NCI-H345 treated with DMSO at 0.1 percent for 48 hours (cell line): ENCODE results near the gene RRM1.
A peak's percentile ranks its signal among the peaks of the same experiment; 100 is the strongest.
"Not testable (repeated sequence)": the region's sequence is repeated elsewhere in the genome, so short reads cannot be mapped to it uniquely, and the experiment has no call there.

ENCODE experiments used
- DNase-seq: peaks from one replicate; lab custom pipeline; 2025; ENCODE audit not compliant: unreplicated experiment; lab: John Stamatoyannopoulos, UW

The RRM1 gene

GRCh38 chr11:4094348-4095291, at the start of gene RRM1:
Gene RRM1, plus strand, starts transcription at chr11:4094799. Its CDS starts 214 bp downstream, at chr11:4095013.
- DNase-seq = peak; percentile 95

- DNase-seq = no peak
Observed at GRCh38 chr11:4044976-4045646, 49.5 kb upstream of the RRM1 start.

- no peak for DNase-seq
Observed at GRCh38 chr11:4048340-4048739, 46.3 kb upstream of the RRM1 start.

- no peak for DNase-seq
Observed at GRCh38 chr11:4049006-4049405, 45.6 kb upstream of the RRM1 start.

GRCh38 chr11:4050138-4050537, 44.5 kb upstream of the RRM1 start:
- DNase-seq = no peak

- DNase-seq = not testable (repeated sequence)
Observed at GRCh38 chr11:4053200-4053599, 41.4 kb upstream of the RRM1 start.

GRCh38 chr11:4054643-4055042, 40.0 kb upstream of the RRM1 start:
- DNase-seq = no peak

- DNase-seq = no peak
Observed at GRCh38 chr11:4059424-4059823, 35.2 kb upstream of the RRM1 start.

- DNase-seq = no peak
Observed at GRCh38 chr11:4060182-4060923, 34.2 kb upstream of the RRM1 start.

GRCh38 chr11:4061700-4062099, 32.9 kb upstream of the RRM1 start:
- DNase-seq = no peak

GRCh38 chr11:4063348-4063747, 31.3 kb upstream of the RRM1 start:
- DNase-seq = no peak

GRCh38 chr11:4064278-4064955, 30.2 kb upstream of the RRM1 start:
- no peak for DNase-seq

GRCh38 chr11:4065086-4065485, 29.5 kb upstream of the RRM1 start:
- DNase-seq = no peak

GRCh38 chr11:4065601-4066377, 28.8 kb upstream of the RRM1 start:
- DNase-seq = no peak

- no peak for DNase-seq
Observed at GRCh38 chr11:4066910-4067309, 27.7 kb upstream of the RRM1 start.

- no peak for DNase-seq
Observed at GRCh38 chr11:4068962-4069361, 25.6 kb upstream of the RRM1 start.

GRCh38 chr11:4071325-4071724, 23.3 kb upstream of the RRM1 start:
- DNase-seq = no peak

- DNase-seq = no peak
Observed at GRCh38 chr11:4071914-4072313, 22.7 kb upstream of the RRM1 start.

- peak; percentile 68 for DNase-seq
Observed at GRCh38 chr11:4072668-4073285, 21.8 kb upstream of the RRM1 start.

- DNase-seq = no peak
Observed at GRCh38 chr11:4074266-4074665, 20.3 kb upstream of the RRM1 start.
